GM18511 (cell line): ENCODE results near the gene SLC25A23.
"Not testable (repeated sequence)": the region's sequence is repeated elsewhere in the genome, so short reads cannot be mapped to it uniquely, and the experiment has no call there.

Source experiments
- ATAC-seq: cut with Tn5 transposase; IDR thresholded peaks from one replicate; pipeline ENCODE4 v1.9.1; 2021; ENCODE audit warnings: mild to moderate bottlenecking, moderate library complexity; ENCODE audit not compliant: unreplicated experiment

SLC25A23 gene

DNA sequence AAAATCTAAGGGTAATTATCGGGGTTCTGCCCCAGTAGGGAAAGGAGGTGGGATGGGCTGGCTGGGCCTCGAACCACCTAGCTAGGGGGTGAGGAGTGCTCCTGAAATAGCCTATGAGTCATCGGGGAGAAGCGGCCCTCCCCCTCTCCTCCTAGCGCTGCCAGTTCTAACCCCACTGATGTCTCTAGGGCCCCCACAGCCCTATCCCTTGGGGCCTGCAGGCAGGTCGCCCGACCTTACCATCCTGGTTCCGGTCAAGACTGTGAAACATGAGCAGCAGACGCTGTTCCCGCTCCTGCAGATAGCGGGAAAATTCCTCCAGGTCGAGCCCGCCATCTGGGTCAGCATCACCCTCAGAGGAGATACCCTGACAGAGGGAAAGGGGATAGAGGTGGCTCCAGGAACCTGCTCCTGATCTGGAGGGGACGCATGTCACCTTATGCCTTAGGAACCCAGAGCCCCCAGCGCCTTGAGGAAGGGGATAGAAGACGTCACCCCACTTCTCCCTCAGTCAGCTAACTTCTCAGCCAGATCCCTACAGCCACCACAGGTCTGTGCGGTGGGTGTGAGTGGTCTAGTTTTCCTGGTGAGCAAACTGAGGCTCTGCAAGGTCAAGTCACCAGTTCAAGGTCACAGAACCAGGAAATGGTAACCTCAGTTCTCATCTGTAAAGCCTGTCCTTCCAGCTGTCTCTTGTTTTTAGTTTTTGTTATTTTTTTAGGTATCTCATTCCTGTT lies 1.5 kb downstream of the SLC25A23 start:
- no peak for ATAC-seq

DNA sequence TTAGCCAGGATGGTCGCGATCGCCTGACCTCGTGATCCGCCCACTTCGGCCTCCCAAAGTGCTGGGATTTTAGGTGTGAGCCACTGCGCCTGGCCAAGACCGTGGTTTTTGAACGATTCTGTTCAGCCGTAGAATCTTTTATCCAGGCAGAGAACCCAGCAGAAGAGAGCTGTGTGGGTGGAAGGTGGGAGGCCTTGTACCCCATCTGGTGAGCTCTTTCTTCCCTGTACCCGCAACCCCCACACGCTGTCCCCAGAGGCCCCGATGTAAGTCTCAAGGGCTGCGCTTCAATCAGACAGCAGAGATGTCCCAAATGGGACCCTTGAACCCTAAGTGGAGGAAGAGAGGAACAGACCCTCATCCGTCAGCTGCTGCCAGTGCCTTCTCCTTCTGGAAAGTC lies 3.7 kb downstream of the SLC25A23 start:
- no peak for ATAC-seq

DNA sequence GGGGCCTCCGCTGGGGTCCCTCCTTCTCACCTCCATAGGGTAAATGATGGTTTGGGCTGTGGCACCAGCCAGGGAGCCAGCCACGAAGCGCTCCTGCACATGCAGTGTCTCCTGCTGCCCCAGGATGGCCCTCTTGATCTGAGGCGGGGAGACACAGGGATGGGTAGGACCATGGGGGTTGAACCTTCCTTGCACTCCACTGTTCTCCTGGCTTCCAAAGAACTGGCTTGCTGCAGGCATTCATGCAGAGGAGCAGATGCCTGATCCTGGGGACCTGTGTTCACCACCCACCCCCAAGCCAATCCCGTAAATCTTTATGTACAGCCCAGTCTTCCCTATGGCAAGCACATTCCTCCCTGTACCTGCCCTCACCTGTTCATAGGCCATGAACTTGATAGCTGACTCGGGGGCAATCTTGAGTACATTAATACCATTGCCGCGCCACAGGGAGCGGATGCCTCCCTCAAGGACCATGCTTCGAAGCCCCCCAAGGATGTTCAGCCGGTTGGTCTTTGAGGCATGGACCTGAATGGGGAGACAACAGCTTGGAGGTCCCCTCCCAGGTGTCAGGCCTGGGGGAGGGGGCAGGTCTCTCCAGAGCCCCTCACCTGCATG lies 5.5 kb downstream of the SLC25A23 start:
- ATAC-seq: no peak

DNA sequence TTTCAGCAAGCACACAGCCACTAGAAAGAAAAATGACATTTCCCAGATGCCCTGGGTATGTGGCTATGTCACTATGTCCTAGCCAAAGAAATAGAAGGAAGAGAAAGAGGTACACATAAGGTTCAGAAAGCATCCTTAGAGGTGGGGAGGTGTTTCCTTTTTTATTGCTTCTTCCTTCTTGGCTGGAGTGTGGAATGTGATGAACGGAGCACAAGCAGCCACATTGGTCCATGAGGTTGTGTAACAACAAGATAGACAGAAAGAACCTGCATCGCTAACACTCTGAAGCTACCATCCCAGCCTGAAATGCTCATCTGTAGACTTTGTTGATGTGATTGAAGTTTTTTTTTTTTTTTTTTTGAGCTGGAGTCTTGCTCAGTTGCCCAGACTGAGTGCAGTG lies 6.7 kb downstream of the SLC25A23 start:
- ATAC-seq: no peak

DNA sequence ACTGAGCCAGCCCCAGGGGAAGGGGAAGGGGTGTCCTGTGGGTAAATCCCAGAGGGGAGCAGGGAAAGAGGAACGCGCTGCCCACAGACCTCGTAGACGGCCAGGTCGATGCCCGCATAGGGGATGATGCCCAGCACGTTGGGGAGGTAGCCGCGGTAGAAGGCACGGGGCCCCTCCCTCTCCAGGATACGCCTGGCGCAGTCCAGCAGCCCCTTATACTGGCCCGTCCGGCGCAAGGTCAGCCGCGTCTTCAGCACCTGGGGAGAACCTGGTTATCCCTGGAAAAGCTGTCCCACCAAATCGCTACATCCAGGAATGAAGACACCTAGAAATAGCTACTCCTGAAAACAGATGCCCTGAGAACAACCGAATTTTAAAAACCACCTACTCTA lies 7.4 kb downstream of the SLC25A23 start:
- ATAC-seq: no peak

DNA sequence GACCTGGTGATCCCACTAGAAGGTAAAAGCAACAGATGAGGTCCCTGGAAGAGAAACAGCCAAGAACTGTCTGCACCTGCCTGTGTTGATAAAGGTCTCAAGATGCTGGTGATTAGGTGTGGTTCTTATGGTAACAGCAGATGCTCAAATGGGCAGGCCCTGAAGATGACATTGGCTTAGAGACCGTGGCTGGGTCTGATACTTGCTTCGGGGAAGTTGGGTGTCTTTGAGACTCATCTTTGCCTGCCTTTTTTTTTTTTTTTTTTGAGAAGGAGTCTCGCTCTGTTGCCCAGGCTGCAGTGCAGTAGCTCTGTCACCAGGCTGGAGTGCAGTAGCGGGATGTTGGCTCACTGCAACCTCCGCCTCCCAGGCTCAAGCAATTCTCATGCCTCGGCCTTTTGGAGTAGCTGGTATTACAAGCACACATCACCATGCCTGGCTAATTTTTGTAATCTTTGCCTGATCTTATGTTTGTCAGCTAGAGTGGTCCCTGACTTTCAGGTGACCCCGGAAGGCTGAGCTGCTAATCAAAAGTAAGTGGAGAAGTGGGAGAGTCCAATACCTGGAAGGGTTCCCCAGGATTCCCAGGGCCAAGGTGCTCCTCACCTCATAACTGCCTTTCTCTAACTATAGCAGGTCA lies 7.9 kb downstream of the SLC25A23 start:
- ATAC-seq: no peak

DNA sequence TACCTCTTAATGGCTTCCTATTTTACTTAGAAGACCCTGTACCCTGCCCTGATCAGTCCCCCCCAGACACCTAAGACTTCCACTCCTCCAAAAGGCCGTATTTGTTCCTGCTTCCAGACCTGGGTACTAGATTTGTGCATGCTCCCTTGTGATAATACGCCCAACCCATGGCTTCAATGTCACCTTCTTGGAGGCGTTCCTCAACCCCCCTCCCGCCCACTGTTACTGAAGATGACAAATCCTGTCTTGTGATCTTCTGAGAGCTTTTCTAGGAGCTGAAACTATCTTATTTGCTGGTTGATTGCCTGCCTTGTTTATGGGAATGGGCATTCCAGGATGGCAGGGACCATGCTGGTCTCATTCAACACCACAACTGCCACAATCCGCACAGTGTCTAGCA lies 9.4 kb downstream of the SLC25A23 start:
- no peak for ATAC-seq

DNA sequence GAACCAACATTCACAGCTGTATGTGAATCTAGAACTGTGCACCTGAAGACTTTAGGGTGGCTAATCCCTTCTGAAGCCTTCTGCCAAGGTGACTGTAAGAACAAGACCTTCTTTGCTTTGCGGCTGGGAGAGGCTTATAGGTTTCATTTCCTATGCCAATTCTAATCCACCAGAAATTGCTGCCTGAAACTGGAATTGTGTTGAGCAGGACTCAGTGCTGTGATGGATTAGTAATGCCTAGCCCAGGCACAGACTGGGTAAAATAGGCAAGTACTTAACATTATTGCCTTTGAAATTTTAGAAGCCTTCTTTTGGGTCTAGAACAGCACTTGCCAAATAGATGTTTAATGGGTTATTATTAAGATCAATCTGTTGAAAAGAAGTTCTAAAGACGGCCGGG lies 11.5 kb downstream of the SLC25A23 start:
- ATAC-seq: no peak

DNA sequence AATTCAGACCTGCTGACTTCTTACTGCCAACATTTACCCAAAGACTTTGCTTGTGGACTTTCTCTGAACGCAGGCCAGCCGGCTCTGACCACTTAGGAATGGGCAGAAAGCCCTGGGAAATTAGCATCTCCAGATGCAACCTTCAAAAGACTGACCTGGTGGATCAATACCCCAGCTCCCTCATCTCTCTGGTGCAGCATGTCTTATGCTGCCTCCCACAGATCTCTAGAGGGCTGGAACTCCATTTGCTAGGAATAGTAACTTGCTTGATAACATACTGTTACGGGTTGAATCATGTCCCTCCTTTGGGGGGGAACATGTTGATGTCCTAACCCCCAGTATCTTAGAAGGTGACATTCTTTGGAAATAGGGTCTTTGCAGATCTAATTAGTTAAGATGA lies 13.1 kb downstream of the SLC25A23 start:
- no peak for ATAC-seq

DNA sequence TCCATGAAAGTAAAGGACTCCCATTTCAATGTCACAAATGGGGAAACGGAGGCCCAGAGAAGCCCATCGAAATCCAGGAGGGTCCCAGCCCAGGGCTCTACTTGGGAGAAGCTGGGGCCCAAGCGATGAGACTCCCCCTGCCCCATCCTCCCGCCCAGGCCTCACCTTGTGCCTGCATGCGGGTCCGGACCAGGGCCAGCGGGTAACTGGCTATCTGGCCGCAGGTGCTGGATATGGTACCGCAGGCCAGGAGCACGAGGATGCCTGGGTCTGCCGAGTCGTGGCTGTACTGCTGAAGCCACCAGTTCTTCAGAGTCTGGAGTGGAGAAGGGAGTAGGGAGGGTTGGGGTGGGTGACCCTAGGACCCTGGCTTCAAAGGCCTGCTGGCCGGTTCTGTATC lies 15.6 kb downstream of the SLC25A23 start:
- ATAC-seq: no peak

DNA sequence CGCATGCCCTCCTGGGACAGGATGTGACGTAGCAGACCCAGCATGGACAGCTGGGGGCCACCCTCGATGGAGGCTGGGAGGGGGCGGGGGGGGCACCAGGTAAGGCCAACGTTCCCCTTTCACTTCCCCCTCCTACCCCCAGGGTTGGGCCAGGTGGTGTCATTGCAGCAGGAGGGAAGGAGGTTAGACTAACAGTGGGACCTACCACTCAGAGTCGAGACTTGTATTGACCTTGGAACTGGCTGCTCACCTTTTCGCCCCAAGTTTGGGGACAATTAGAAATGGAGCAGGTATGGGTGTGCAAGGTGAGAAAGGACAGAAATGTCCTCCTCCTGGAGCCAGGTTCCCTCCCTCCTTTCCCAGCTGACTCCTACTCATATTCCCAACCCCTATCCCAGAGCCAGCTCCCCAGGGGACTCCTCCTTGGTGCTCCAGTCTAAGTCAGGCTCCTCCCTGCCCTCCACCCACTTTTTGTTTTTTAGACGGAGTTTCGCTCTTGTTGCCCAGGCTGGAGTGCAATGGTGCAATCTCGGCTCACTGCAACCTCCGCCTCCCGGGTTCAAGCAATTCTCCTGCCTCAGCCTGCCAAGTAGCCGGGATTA lies 17.4 kb downstream of the SLC25A23 start:
- ATAC-seq: no peak

DNA sequence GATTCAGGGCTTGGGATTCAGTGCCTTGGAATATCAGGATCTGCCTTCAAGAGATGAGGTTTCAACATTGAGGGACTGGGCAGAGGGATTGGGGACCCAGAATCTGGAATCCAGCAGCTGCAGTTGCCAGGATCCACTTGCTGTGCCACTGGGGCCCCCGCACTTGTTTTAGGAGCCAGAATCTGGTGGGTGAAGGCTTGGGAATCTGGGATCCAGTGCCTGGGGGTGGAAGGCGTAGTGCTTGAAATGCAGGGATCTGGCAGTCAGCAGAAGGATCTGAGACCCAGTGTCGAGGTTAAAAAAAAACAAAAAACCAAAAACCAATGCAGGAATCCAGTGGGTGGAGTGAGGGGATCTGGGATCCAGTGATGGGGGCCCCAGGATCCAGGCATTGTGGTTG lies 18.7 kb downstream of the SLC25A23 start:
- no peak for ATAC-seq

DNA sequence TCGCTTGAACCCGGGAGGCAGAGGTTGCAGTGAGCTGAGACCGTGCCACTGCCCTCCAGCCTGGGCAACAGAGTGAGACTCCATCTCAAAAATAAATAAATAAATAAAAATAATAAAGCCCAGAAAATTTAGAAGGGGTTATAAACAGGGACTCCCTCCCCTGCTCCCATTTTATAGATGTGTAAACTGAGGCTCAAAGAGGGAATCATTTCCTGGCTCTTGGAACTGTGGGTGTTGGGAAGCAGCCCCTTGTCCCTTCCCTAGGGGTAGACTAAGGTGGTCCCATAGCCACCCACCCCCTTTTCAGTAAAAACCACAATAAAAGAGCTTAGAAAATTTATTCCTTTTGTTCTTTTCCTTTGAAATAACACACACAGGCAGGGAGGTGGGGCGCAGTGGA lies 19.8 kb downstream of the SLC25A23 start:
- ATAC-seq: no peak

DNA sequence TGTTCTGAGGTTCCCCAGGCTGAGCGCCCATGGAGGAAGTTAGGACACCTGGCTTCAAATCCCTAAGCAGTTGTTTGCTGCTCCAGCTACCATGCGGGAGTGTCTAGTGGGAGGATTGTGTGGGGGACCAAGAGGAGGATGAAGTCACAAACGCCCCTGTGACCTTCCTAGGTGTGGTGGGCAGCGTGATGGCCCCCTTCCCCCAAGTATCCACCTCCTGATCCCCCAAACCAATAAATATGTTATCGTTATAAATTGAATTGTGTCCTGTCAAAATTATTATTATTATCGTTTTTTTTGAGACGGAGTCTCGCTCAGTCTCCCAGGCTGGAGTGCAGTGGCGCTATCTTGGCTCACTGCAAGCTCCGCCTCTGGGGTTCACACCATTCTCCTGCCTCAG lies 25.9 kb downstream of the SLC25A23 start, which contains the start of gene SLC25A41:
TSS of gene SLC25A41 (minus strand) at position 101 of the 400 bp plus-strand sequence. CDS start at position 31, 70 bp downstream.
- ATAC-seq: no peak

DNA sequence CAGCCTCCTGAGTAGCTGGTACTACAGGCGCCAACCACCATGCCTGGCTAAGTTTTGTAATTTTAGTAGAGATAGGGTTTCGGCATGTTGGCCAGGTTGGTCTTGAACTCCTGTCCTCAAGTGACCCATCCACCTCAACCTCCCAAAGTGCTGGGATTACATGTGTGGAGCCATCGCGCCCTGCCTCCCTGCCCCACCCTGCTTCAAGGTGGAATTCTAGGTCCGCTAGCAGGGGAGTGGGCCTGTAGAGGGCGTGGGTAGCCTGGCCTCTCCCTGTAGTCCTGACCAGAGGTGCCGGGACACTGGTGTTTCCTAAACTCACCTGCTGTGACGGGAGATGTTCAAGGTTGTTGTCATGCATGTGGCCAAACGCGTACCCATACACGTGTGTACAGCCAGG lies 26.4 kb downstream of the SLC25A23 start:
- ATAC-seq: no peak

DNA sequence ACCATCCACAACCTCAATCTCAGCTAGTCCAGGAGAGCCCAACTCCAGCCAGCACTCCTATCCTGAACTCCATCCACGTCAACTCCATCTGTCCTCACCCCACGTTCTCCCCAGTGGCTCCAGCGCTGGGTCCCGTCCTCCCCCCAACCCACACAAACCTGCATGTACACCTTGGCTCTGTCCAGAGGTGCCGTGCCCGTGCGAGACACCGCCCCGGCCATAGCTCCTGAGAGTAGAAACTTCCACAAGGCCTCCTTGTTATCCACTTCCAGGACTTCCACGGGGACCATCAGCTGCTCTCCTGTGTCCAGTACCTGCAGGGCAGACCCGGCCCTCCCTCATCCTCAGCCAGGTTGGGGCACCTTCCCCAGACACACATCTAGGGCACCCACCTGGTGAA lies 27.7 kb downstream of the SLC25A23 start:
- ATAC-seq: no peak

DNA sequence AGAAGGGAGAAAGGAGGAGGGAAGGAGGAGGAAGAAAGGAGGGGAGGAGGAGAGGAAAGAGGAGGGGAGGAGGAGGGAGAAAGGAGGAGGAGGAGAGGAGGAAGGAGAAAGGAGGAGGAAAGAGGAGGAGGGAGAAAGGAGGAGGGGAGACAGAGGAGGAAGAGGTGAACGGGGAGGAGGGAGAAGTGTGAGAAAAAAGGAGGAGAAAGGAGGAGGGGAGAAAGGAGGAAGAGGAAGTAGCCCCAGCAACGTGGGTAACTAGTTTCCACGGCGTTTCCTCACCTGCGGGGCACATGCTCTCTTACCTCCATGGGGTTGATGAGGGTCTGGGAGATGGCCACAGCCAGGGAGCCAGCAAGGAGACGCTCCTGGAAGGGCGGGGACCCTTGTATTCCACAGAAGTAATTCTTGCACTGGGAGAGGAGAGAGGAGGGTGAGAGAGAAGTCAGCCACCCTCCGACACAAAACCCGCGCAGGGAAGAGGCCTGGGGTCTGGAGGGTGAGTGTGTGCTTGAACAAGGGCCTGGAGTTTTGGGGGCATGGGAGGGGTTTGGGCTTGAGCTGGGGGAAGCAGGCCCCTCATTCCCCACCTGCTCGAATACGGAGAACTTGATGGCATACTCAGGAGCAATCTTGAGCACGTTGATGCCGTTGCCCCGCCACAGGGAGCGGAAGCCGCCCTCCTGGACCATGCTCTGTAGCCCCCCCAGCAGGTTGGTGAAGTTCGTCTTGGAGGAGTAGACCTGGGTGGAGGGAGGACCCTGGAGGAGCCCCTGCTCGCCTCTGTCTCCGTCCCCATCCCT lies 30.0 kb downstream of the SLC25A23 start:
- no peak for ATAC-seq

DNA sequence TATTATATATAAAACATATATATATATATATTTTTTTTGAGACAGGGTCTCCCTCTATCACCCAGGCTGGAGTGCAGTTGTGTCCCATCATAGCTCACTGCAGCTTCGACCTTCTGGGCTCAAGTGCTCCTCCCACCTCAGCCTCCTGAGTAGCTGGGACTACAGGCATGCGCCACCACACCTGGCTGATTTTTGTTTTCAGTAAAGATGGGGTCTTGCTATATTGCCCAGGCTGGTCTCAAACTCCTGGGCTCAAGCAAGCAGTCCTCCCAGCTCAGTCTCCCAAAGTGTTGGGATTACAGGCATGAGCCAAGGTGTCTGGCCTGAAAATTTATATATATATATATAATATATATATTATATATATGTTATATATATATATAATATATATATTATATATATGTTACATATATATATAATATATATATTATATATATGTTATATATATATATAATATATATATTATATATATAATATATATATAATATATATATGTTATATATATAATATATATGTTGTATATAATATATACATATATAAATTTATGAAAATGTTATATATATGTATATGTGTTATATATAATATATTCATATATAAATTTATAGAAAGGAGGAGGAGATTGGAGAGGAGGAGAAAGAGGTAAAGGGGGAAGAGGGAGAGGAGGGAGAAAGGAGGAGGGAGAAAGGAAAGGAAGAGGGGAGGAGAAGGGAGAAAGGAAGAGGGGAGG lies 30.7 kb downstream of the SLC25A23 start:
- not testable (repeated sequence) for ATAC-seq

DNA sequence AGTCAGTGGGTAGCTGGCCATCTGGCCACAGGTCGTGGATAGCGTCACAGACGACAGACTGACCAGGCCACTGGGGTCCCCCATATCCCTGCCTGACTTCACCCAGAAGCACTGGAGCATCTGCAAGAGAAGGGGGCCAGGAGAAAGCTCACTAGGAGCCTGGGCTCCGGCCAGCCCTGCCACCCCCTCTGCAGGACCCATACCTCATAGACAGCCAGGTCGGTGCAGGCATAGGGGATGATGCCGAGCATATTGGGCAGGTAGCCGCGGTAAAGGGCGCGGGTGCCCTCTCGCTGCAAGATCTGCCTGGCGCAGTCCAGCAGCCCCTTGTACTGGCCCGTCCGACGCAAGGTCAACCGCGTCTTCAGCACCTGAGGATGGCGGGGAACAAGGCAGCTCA lies 32.5 kb downstream of the SLC25A23 start:
- ATAC-seq: no peak
